ENCODE data around the gene PDCD2L. TPM values are rescaled to one million over a fixed set of nuclear protein-coding genes. Genes with fewer than 3 reads are reported as not detected.

Gene PDCD2L
- total and polyA plus RNA-seq, 10 of the 15 experiments (the other 5 are each of a cell fraction or from before 2014, with no cell fraction given) = 7.2 to 41.3 (median 26.9) TPM

- no peak for TF ChIP-seq TAF1 (IDR thresholded peaks at IDR 0.05; ENCODE audit: borderline replicate concordance, low read depth, low read length)
- TF ChIP-seq RFX5 (IDR thresholded peaks at IDR 0.05; ENCODE audit: low read depth, low read length) = no peak
These were observed 5.3 kb downstream of the PDCD2L start (continued) for GRCh38 chr19:34409189-34410164.

GRCh38 chr19:34411216-34411615 lies 7.0 kb downstream of the PDCD2L start:
- in situ Hi-C loops (cut with MboI) (no loop called here), intact Hi-C loops (cut with micrococcal nuclease; ENCODE audit: unreplicated experiment) (no loop called here)
- ChIA-PET CTCF (interaction anchor here (1.4 kb wide), 2 partner anchors 19 to 21 kb away, joined by 3 to 4 read pairs; no protein-coding TSS in a partner anchor), POLR2A (no interaction called here), RAD21 (ENCODE audit: unreplicated experiment) (no interaction called here), SMC1A (ENCODE audit: uncharacterized antibody, unreplicated experiment) (interaction anchor here (0.9 to 1.3 kb wide), 2 partner anchors 19 to 24 kb away, joined by 3 read pairs; no protein-coding TSS in a partner anchor)
- H3K36me3 ChIP-seq (ENCODE audit: control insufficient read depth in 2 of 2, insufficient read depth in 2 of 2, low read length in 1 of 2) = peaks cover 0 to 19% of the 10 kb centered on the region in 2 experiments; a peak in 3 of 4 replicates
- no peaks in the 10 kb centered on the region for H4K20me1 ChIP-seq (ENCODE audit: control insufficient read depth, insufficient read depth)
- DNase-seq (ENCODE audit: low read depth, low spot score) = no peak
- no peak overlapping the region for H2AFZ ChIP-seq (ENCODE audit: control insufficient read depth, low read depth, low read length)
- no peak overlapping the region for H3K9ac ChIP-seq (ENCODE audit: control insufficient read depth, insufficient read depth, low read length)
- H3K9me3 ChIP-seq (replicated peaks; ENCODE audit: control insufficient read depth, insufficient read depth, low read length) = no peaks in the 10 kb centered on the region
- H3K27ac ChIP-seq (ENCODE audit: control insufficient read depth, insufficient read depth) = no peak overlapping the region
- H3K4me1 ChIP-seq (ENCODE audit: control insufficient read depth, insufficient read depth, low read length) = peaks cover 12% of the 10 kb centered on the region
- H3K4me3 ChIP-seq = no peak overlapping the region
- FAIRE-seq = no peak
- BruUV-seq (replicated peaks) = no TSS peak
- H3K27me3 ChIP-seq (replicated peaks in 1 of 2; ENCODE audit: control insufficient read depth in 2 of 2, insufficient read depth in 2 of 2, low read length in 1 of 2) = no peaks in the 10 kb centered on the region
- H3K4me2 ChIP-seq (ENCODE audit: control insufficient read depth, insufficient read depth) = no peak overlapping the region
- H3K79me2 ChIP-seq (ENCODE audit: control insufficient read depth, insufficient read depth, low read length) = peaks cover 2% of the 10 kb centered on the region; the same call in 1 of the 2 replicates
- no peak for TF ChIP-seq NFYA (IDR thresholded peaks at IDR 0.05; ENCODE audit: borderline replicate concordance, low read depth, low read length)
- TF ChIP-seq JUND (IDR thresholded peaks at IDR 0.05; ENCODE audit: low read depth, low read length) = no peak
- TF ChIP-seq BMI1 (IDR thresholded peaks at IDR 0.05; ENCODE audit: borderline replicate concordance) = no peak
- no peak for TF ChIP-seq RUNX3 (IDR thresholded peaks at IDR 0.05; ENCODE audit: low read length)
- no peak for TF ChIP-seq SRF (IDR thresholded peaks at IDR 0.05; ENCODE audit: low read depth in 2 of 2, low read length in 2 of 2)
- no peak for TF ChIP-seq CHD1 (IDR thresholded peaks at IDR 0.05; ENCODE audit: low read depth, low read length)
- TF ChIP-seq RBBP5 (conservative IDR thresholded peaks at IDR 0.05) = no peak
- no peak for TF ChIP-seq GATAD2B (conservative IDR thresholded peaks at IDR 0.05; ENCODE audit: low read depth)
- TF ChIP-seq POLR2A (IDR thresholded peaks at IDR 0.05; ENCODE audit: low read depth, low read length) = no peak
- no peak for TF ChIP-seq HSF1 (IDR thresholded peaks at IDR 0.05; ENCODE audit: low read depth, low read length)
- over 99% methylated on average over 13 of the region's 13 CpGs for WGBS (ENCODE audit: insufficient coverage, insufficient replicate concordance, low lambda C conversion rate, missing lambda C conversion rate)
- ATAC-seq = no peak
